ENCODE data around the gene PSMD5.

PSMD5 gene

GRCh38 chr9:120878188-120879130, 35.7 kb upstream of the PSMD5 start:
- peaks cover 13% of the 10 kb centered on the region for H3K36me3 ChIP-seq (replicated peaks)
- H3K9me3 ChIP-seq, result no peaks in the 10 kb centered on the region
- H3K27me3 ChIP-seq (ENCODE audit: low read depth), result no peaks in the 10 kb centered on the region
- H3K4me1 ChIP-seq, result peaks cover 26% of the 10 kb centered on the region
- H3K4me3 ChIP-seq, result no peak overlapping the region; the same call in 1 of the 2 replicates
- DNase-seq (ENCODE audit: low spot score in 2 of 2), result no peak
- in situ Hi-C loops (cut with MboI; ENCODE audit: low sequenced_read_pairs), result no loop called here

GRCh38 chr9:120877276-120878034, 34.7 kb upstream of the PSMD5 start:
- peak overlapping the region; percentile 44 for H3K4me3 ChIP-seq
- H3K4me1 ChIP-seq, result peaks cover 30% of the 10 kb centered on the region
- H3K27me3 ChIP-seq (ENCODE audit: low read depth), result no peaks in the 10 kb centered on the region
- H3K9me3 ChIP-seq, result no peaks in the 10 kb centered on the region
- DNase-seq (ENCODE audit: low spot score in 2 of 2), result peak; percentile 70 to 82
- H3K36me3 ChIP-seq (replicated peaks), result peaks cover 21% of the 10 kb centered on the region
- in situ Hi-C loops (cut with MboI; ENCODE audit: low sequenced_read_pairs), result no loop called here

DNA sequence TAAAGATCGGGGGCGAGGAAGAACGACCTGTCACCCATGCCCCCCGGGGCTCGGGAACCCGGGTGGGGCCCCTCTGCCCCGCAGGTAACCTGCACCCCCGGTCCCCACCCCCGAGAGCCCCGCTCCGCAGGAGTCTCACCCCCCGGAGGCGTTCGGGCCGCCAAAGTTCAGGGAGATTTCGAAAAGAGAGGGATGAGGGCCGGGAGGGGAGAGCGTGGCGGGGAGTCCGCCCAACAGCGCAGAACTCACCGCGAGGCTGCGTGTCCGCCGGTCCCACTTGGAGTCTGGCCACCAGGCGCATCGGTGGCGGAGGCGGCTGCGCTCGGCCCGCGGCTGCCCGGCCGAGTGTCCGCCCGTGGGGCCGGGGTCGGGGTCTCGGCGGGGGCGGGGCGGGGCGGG, 34.1 kb upstream of the PSMD5 start, which contains the start of gene PHF19:
Gene PHF19 (minus strand): TSS at position 347 of the 399 bp plus-strand sequence. CDS start 2,447 bp downstream, outside the sequence.
- Histone ChIP-seq H3K36me3 (replicated peaks) (peaks cover 25% of the 10 kb centered on the region), H3K27me3 (ENCODE audit: low read depth) (no peaks in the 10 kb centered on the region), H3K4me1 (peaks cover 30% of the 10 kb centered on the region), H3K9me3 (no peaks in the 10 kb centered on the region), H3K4me3 (peak within 1 kb of the TSS; percentile 75)
- DNase-seq (ENCODE audit: low spot score in 2 of 2), result peak in 1 of 2 experiments; percentile 68
- in situ Hi-C loops (cut with MboI; ENCODE audit: low sequenced_read_pairs), result no loop called here

GRCh38 chr9:120875954-120876841, 33.5 kb upstream of the PSMD5 start:
- Histone ChIP-seq H3K36me3 (replicated peaks) (peaks cover 29% of the 10 kb centered on the region), H3K4me1 (peaks cover 30% of the 10 kb centered on the region), H3K4me3 (peak overlapping the region; percentile 75), H3K27me3 (ENCODE audit: low read depth) (no peaks in the 10 kb centered on the region), H3K9me3 (no peaks in the 10 kb centered on the region)
- in situ Hi-C loops (cut with MboI; ENCODE audit: low sequenced_read_pairs), result no loop called here
- DNase-seq (ENCODE audit: low spot score in 2 of 2), result peak; percentile 72 to 91

- peaks cover 30% of the 10 kb centered on the region for H3K4me1 ChIP-seq
- peak overlapping the region; percentile 75 for H3K4me3 ChIP-seq
- in situ Hi-C loops (cut with MboI; ENCODE audit: low sequenced_read_pairs), result no loop called here
- no peaks in the 10 kb centered on the region for H3K27me3 ChIP-seq (ENCODE audit: low read depth)
- DNase-seq (ENCODE audit: low spot score in 2 of 2), result no peak
- no peaks in the 10 kb centered on the region for H3K9me3 ChIP-seq
- peaks cover 32% of the 10 kb centered on the region for H3K36me3 ChIP-seq (replicated peaks)
These were observed 32.9 kb upstream of the PSMD5 start for GRCh38 chr9:120875643-120875953.

DNA sequence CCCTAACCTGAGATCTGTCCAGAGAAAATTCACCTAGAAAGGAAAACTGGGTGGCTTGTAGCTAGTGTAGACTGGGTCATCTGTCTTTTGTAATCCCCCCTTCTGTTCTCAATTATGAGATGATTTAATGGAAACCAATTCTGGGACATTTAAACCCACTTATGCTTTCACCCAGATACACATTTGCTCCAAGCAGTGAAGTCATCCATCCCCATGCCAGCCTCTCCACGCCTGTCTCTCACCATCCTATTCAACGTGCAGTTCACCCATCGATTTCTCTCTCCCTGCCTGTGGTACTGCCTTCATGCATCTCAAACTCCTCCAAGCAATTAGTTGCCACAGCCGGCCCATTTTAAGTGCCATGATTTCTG, 32.5 kb upstream of the PSMD5 start:
- H3K36me3 ChIP-seq (replicated peaks), result peaks cover 37% of the 10 kb centered on the region
- in situ Hi-C loops (cut with MboI; ENCODE audit: low sequenced_read_pairs), result no loop called here
- peaks cover 30% of the 10 kb centered on the region for H3K4me1 ChIP-seq
- DNase-seq (ENCODE audit: low spot score in 2 of 2), result no peak
- peak overlapping the region; percentile 75; the same call in 1 of the 2 replicates for H3K4me3 ChIP-seq
- H3K9me3 ChIP-seq, result no peaks in the 10 kb centered on the region
- no peaks in the 10 kb centered on the region for H3K27me3 ChIP-seq (ENCODE audit: low read depth)

- DNase-seq (ENCODE audit: low spot score in 2 of 2), result no peak
- no peaks in the 10 kb centered on the region for H3K27me3 ChIP-seq (ENCODE audit: low read depth)
- no peaks in the 10 kb centered on the region for H3K9me3 ChIP-seq
- H3K4me1 ChIP-seq, result peaks cover 30% of the 10 kb centered on the region
- no peak overlapping the region for H3K4me3 ChIP-seq
- in situ Hi-C loops (cut with MboI; ENCODE audit: low sequenced_read_pairs), result no loop called here
- peaks cover 42% of the 10 kb centered on the region for H3K36me3 ChIP-seq (replicated peaks)
These were observed 31.8 kb upstream of the PSMD5 start for GRCh38 chr9:120874226-120875194.

DNA sequence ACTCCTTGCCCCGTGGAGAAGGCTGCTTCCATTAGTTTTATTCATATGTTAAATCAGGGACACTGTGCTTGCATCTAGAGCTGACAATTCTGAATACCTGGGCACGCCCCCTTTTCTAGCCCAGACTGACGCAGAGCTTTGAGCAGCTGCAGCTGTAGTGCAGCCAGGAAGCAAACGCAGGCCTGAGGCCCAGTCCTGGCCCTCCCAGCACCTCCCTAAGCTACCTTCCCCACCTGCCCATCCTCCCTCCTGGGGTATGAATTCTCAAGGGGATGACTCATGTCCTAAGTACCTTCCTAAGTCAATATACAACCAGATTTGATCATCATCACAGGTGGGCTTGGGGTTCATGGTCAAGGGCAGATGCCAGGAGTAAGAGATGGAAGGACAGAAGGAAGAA, 30.8 kb upstream of the PSMD5 start:
- Histone ChIP-seq H3K27me3 (ENCODE audit: low read depth) (no peaks in the 10 kb centered on the region), H3K36me3 (replicated peaks) (peaks cover 43% of the 10 kb centered on the region), H3K9me3 (no peaks in the 10 kb centered on the region), H3K4me1 (peaks cover 33% of the 10 kb centered on the region), H3K4me3 (no peak overlapping the region)
- DNase-seq (ENCODE audit: low spot score in 2 of 2), result peak; percentile 49 to 79
- in situ Hi-C loops (cut with MboI; ENCODE audit: low sequenced_read_pairs), result no loop called here

- H3K4me3 ChIP-seq, result no peak overlapping the region
- no peak for DNase-seq (ENCODE audit: low spot score in 2 of 2)
- in situ Hi-C loops (cut with MboI; ENCODE audit: low sequenced_read_pairs), result no loop called here
- no peaks in the 10 kb centered on the region for H3K27me3 ChIP-seq (ENCODE audit: low read depth)
- peaks cover 32% of the 10 kb centered on the region for H3K4me1 ChIP-seq
- H3K9me3 ChIP-seq, result no peaks in the 10 kb centered on the region
- H3K36me3 ChIP-seq (replicated peaks), result peaks cover 47% of the 10 kb centered on the region
These were observed 30.2 kb upstream of the PSMD5 start for GRCh38 chr9:120872791-120873502.

DNA sequence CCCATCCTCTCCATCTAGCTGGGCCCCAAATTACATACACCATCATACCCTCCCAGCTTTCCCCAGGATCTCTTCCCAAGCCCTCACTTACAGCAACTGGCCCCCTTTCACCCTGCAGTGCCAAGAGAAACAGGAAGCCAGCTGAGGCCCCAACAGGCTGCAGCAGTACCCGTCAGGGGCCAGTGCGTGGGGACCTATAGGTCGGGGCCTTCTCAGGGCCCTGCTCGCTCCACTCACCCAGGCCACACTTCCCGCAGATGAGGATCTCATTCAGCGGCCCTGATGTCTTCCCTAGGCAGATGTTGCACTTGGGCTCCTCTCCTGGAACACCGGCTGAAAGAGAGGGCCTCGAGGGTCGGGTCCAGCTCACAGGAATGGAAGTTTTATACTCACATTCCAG, 27.5 kb upstream of the PSMD5 start:
- H3K27me3 ChIP-seq (ENCODE audit: low read depth), result no peaks in the 10 kb centered on the region
- H3K9me3 ChIP-seq, result no peaks in the 10 kb centered on the region
- H3K4me1 ChIP-seq, result peaks cover 19% of the 10 kb centered on the region
- DNase-seq (ENCODE audit: low spot score in 2 of 2), result no peak
- in situ Hi-C loops (cut with MboI; ENCODE audit: low sequenced_read_pairs), result no loop called here
- peaks cover 68% of the 10 kb centered on the region for H3K36me3 ChIP-seq (replicated peaks)
- no peak overlapping the region for H3K4me3 ChIP-seq

- H3K4me3 ChIP-seq, result no peak overlapping the region
- peaks cover 18% of the 10 kb centered on the region for H3K4me1 ChIP-seq
- no peak for DNase-seq (ENCODE audit: low spot score in 2 of 2)
- in situ Hi-C loops (cut with MboI; ENCODE audit: low sequenced_read_pairs), result no loop called here
- H3K36me3 ChIP-seq (replicated peaks), result peaks cover 67% of the 10 kb centered on the region
- no peaks in the 10 kb centered on the region for H3K27me3 ChIP-seq (ENCODE audit: low read depth)
- H3K9me3 ChIP-seq, result no peaks in the 10 kb centered on the region
These were observed 27.0 kb upstream of the PSMD5 start for GRCh38 chr9:120869726-120870125.

- in situ Hi-C loops (cut with MboI; ENCODE audit: low sequenced_read_pairs), result no loop called here
- peak overlapping the region; percentile 32 for H3K4me3 ChIP-seq
- peaks cover 63% of the 10 kb centered on the region for H3K36me3 ChIP-seq (replicated peaks)
- no peaks in the 10 kb centered on the region for H3K27me3 ChIP-seq (ENCODE audit: low read depth)
- H3K4me1 ChIP-seq, result peaks cover 18% of the 10 kb centered on the region
- H3K9me3 ChIP-seq, result no peaks in the 10 kb centered on the region
- no peak for DNase-seq (ENCODE audit: low spot score in 2 of 2)
These were observed 26.6 kb upstream of the PSMD5 start for GRCh38 chr9:120869360-120869687.
